HepG2 (cell line): ENCODE results near the gene ATN1. TPM values are rescaled to one million over a fixed set of nuclear protein-coding genes. Genes with fewer than 3 reads are reported as not detected.

ENCODE experiments used
- ATAC-seq: fragments of 200-7000 bp; cut with Tn5 transposase; 3 replicates; pipeline ENCODE4 v1.9.1; 2020; ENCODE audit warnings: mild to moderate bottlenecking, moderate library complexity
- BruUV-seq: library from RNA; stranded (reverse); fragments of 400-500 nt; replicated peaks from 2 replicates; lab custom pipeline; 2021; lab: Mats Ljungman, UMichigan
- CTCF ChIA-PET: fragments of 300-600 bp; formaldehyde crosslinking; extraction: SDS; loops from one replicate; lab custom pipeline; 2021; ENCODE audit warnings: low total read pairs, inconsistent platforms, low intra/inter-chr PET ratio; lab: Yijun Ruan, JAX
- POLR2A ChIA-PET: fragments of 350-600 bp; sonication (Branson Sonifier 250); formaldehyde crosslinking; loops from one replicate; lab custom pipeline; 2020; ENCODE audit warnings: antibody characterized with exemption, inconsistent platforms; lab: Yijun Ruan, JAX
- DNase-seq: peaks from one replicate; pipeline ENCODE4 v3.0.0-alpha.2; 2015; ENCODE audit warnings: low spot score
- FAIRE-seq: peaks from 3 replicates; lab custom pipeline; 2011; peaks lifted over from hg19 to GRCh38; lab: Jason Lieb, UNC
- H2AFZ ChIP-seq: one replicate; pipeline ENCODE4 v1.6.1; 2011; ENCODE audit warnings: low read length, inconsistent platforms
- H3K27ac ChIP-seq: fragments of 300-600 bp; 3 replicates; pipeline ENCODE4 v1.8.0; 2011; ENCODE audit warnings: mixed run types, mild to moderate bottlenecking, mixed read lengths, low read length, inconsistent platforms; ENCODE audit not compliant: insufficient read depth; ENCODE audit errors: extremely low read length
- H3K27me3 ChIP-seq, 2 experiments: fragments of 200-600 bp in 1 of 2; 2 replicates in 1 of 2; 3 replicates in 1 of 2; pipeline versions ENCODE4 v1.6.0 to v1.8.0; 2011; ENCODE audit warnings: low read length in 2 of 2, mild to moderate bottlenecking in 2 of 2, moderate library complexity in 2 of 2, inconsistent platforms in 1 of 2; ENCODE audit not compliant: insufficient read depth in 2 of 2, control insufficient read depth in 1 of 2
- H3K36me3 ChIP-seq, 2 experiments: fragments of 200-600 bp in 1 of 2; replicated peaks in 1 of 2; 2 replicates in 1 of 2; 3 replicates in 1 of 2; pipeline versions ENCODE4 v1.5.1 to v1.8.0; 2011; ENCODE audit warnings: low read length in 2 of 2, inconsistent platforms in 1 of 2; ENCODE audit not compliant: insufficient read depth in 2 of 2, control insufficient read depth in 1 of 2
- H3K4me1 ChIP-seq: 2 replicates; pipeline ENCODE4 v1.5.1; 2012; ENCODE audit warnings: low read length, inconsistent platforms; ENCODE audit not compliant: insufficient read depth
- H3K4me2 ChIP-seq: 2 replicates; pipeline ENCODE4 v1.6.0; 2011; ENCODE audit warnings: low read depth, low read length, inconsistent platforms
- H3K4me3 ChIP-seq, 3 experiments: fragments of 200-600 bp in 1 of 3; sonication (generic), shearing (Covaris generic) in 1 of 3; replicated peaks in 1 of 3; 2 replicates each; pipeline ENCODE4 v1.5.1; 2011 to 2016; ENCODE audit warnings: low read length in 3 of 3, inconsistent platforms in 2 of 3, low read depth in 2 of 3, mild to moderate bottlenecking in 2 of 3, control low read depth in 1 of 3, mixed read lengths in 1 of 3; ENCODE audit not compliant: insufficient read depth in 1 of 3
- H3K79me2 ChIP-seq: one replicate; pipeline ENCODE4 v1.6.1; 2011; ENCODE audit warnings: low read length, inconsistent platforms; ENCODE audit not compliant: insufficient read depth
- H3K9ac ChIP-seq: 2 replicates; pipeline ENCODE4 v1.6.0; 2011; ENCODE audit warnings: mild to moderate bottlenecking, low read depth, low read length, inconsistent platforms; ENCODE audit not compliant: insufficient read depth
- H3K9me3 ChIP-seq: 2 replicates; pipeline ENCODE4 v1.5.1; 2012; ENCODE audit warnings: mild to moderate bottlenecking, low read length
- H4K20me1 ChIP-seq: 2 replicates; pipeline ENCODE4 v1.6.0; 2011; ENCODE audit warnings: inconsistent platforms, mild to moderate bottlenecking, low read length, moderate library complexity; ENCODE audit not compliant: insufficient read depth
- HOXA9 ChIP-seq: sonication (generic); formaldehyde crosslinking; IDR thresholded peaks from 2 replicates; pipeline ENCODE4 v1.8.1; 2022; ENCODE audit warnings: missing genetic modification reagents, mild to moderate bottlenecking, moderate library complexity, borderline replicate concordance
- MTA1 ChIP-seq: sonication (generic); formaldehyde crosslinking; IDR thresholded peaks from 2 replicates; pipeline ENCODE4 v1.4.0; 2020; ENCODE audit warnings: missing genetic modification reagents, mild to moderate bottlenecking, borderline replicate concordance
- STAG1 ChIP-seq: sonication (generic); formaldehyde crosslinking; IDR thresholded peaks from 2 replicates; pipeline ENCODE4 v1.4.0; 2020; ENCODE audit warnings: missing genetic modification reagents
- WGBS: methylation state at CpG from one replicate; pipeline ENCODE4 v1.1.6; 2017; ENCODE audit warnings: low lambda C conversion rate; 5-methylcytosine and 5-hydroxymethylcytosine counted together
- in situ Hi-C: cut with HindIII; loops from 2 replicates; pipeline ENCODE4 v1.10.0; 2017; ENCODE audit warnings: low pct_unique_long_range_greater_than_20kb; ENCODE audit not compliant: extremely low pct_ligation_motif_present
- intact Hi-C: fragments of 100-400 bp; cut with micrococcal nuclease; formaldehyde crosslinking; loops from one replicate; pipeline ENCODE4 v1.10.0; 2022; ENCODE audit not compliant: unreplicated experiment
- polyA plus RNA-seq, 8 experiments: library from polyadenylated mRNA; depleted of rRNA in 3 of 8; stranded (reverse) in 7 of 8; unstranded in 1 of 8; fragments of >200 nt; fragmentation: Illumina TruSeq in 4 of 8; extraction: Trizol in 4 of 8; gene quantifications; 2 replicates each; pipeline versions ENCODE4 v1.2.1 to v1.2.3, GENCODE V29; 2011 to 2016; ENCODE audit warnings: low read depth in 4 of 8, missing spikeins in 1 of 8, mixed read lengths in 1 of 8; ENCODE audit not compliant: insufficient read depth in 1 of 8
- total RNA-seq, 5 experiments: library from RNA; depleted of rRNA; stranded (reverse); fragments of >200 nt; fragmentation: Illumina TruSeq; extraction: Trizol; gene quantifications; 2 replicates each; pipeline ENCODE4 v1.2.3, GENCODE V29; 2016; ENCODE audit warnings: low read depth in 1 of 5
- TF ChIP-seq, protein P1 (sequence below): sonication (generic); formaldehyde crosslinking; IDR thresholded peaks from 2 replicates; pipeline ENCODE4 v1.5.1; 2020; ENCODE audit warnings: missing genetic modification reagents, mild to moderate bottlenecking, borderline replicate concordance
- TF ChIP-seq, protein P2 (sequence below): sonication (generic); formaldehyde crosslinking; conservative IDR thresholded peaks from 2 replicates; pipeline ENCODE4 v1.4.0; 2020; ENCODE audit warnings: mild to moderate bottlenecking, missing genetic modification reagents, moderate library complexity
- TF ChIP-seq, protein P3 (sequence below): sonication (generic); formaldehyde crosslinking; IDR thresholded peaks from 2 replicates; pipeline ENCODE4 v1.5.0; 2020; ENCODE audit warnings: mild to moderate bottlenecking, missing genetic modification reagents, moderate library complexity

ATN1 gene
- total and polyA plus RNA-seq, 2 of the 13 experiments (the other 11 are each of a cell fraction or from before 2014, with no cell fraction given), result 2.1 to 8.6 TPM

DNA sequence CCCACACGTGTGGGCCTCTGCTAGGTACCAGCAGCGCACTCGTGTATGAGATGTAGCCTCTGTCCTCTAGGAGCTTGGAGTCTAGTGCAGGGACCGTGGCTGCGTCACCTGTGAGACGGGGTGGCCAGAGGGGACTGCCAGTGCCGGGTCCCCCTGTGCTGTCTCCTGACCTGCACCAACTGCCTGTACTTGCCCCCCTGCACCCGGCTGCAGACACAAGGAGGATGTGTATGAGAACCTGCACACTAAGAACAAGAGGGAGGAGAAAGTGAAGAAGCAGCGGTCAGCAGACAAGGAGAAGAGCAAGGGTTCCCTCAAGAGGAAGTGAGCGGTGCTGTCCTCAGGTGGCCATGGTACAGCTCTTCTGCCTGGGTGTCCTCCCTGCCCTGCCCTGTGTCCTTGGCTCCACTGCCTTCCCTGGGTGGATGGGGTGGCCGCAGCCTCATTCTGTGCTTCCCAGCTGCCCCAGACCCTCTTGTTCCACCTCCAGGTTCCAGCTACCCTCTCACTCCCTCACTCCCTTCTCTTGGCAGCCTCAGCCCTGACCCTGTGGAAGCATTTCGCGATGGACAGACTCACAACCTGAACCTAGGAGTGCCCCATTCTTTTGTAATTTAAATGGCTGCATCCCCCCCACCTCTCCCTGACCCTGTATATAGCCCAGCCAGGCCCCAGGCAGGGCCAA, 33.0 kb downstream of the ATN1 start:
- Histone ChIP-seq H3K4me3 (no peak overlapping the region), H3K36me3 (peaks cover 4 to 7% of the 10 kb centered on the region in 2 experiments), H3K9ac (no peak overlapping the region; the same call in 1 of the 2 replicates), H3K4me2 (no peak overlapping the region), H3K27me3 (no peaks in the 10 kb centered on the region), H4K20me1 (no peaks in the 10 kb centered on the region), H3K79me2 (no peaks in the 10 kb centered on the region), H2AFZ (no peak overlapping the region), H3K9me3 (no peaks in the 10 kb centered on the region), H3K27ac (no peak overlapping the region), H3K4me1 (peaks cover 39% of the 10 kb centered on the region)
- ATAC-seq (no peak), FAIRE-seq (no peak), DNase-seq (no peak)
- POLR2A ChIA-PET, result interaction anchor here (1.7 to 8.0 kb wide), 3 partner anchors 15 to 57 kb away, joined by 6 to 180 read pairs (median 16); partner anchors contain the start of genes C12orf57, LPCAT3 and RNU7-1
- CTCF ChIA-PET, result no interaction called here
- in situ Hi-C loops, result no loop called here
- TF ChIP-seq, protein P1, sequence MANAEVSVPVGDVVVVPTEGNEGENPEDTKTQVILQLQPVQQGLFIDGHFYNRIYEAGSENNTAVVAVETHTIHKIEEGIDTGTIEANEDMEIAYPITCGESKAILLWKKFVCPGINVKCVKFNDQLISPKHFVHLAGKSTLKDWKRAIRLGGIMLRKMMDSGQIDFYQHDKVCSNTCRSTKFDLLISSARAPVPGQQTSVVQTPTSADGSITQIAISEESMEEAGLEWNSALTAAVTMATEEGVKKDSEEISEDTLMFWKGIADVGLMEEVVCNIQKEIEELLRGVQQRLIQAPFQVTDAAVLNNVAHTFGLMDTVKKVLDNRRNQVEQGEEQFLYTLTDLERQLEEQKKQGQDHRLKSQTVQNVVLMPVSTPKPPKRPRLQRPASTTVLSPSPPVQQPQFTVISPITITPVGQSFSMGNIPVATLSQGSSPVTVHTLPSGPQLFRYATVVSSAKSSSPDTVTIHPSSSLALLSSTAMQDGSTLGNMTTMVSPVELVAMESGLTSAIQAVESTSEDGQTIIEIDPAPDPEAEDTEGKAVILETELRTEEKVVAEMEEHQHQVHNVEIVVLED (CRISPR knock-in tag), result no peak
- no peak for TF ChIP-seq MTA1 (CRISPR knock-in tag)
- TF ChIP-seq, protein P2, sequence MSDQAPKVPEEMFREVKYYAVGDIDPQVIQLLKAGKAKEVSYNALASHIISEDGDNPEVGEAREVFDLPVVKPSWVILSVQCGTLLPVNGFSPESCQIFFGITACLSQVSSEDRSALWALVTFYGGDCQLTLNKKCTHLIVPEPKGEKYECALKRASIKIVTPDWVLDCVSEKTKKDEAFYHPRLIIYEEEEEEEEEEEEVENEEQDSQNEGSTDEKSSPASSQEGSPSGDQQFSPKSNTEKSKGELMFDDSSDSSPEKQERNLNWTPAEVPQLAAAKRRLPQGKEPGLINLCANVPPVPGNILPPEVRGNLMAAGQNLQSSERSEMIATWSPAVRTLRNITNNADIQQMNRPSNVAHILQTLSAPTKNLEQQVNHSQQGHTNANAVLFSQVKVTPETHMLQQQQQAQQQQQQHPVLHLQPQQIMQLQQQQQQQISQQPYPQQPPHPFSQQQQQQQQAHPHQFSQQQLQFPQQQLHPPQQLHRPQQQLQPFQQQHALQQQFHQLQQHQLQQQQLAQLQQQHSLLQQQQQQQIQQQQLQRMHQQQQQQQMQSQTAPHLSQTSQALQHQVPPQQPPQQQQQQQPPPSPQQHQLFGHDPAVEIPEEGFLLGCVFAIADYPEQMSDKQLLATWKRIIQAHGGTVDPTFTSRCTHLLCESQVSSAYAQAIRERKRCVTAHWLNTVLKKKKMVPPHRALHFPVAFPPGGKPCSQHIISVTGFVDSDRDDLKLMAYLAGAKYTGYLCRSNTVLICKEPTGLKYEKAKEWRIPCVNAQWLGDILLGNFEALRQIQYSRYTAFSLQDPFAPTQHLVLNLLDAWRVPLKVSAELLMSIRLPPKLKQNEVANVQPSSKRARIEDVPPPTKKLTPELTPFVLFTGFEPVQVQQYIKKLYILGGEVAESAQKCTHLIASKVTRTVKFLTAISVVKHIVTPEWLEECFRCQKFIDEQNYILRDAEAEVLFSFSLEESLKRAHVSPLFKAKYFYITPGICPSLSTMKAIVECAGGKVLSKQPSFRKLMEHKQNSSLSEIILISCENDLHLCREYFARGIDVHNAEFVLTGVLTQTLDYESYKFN, result no peak
- TF ChIP-seq STAG1 (CRISPR knock-in tag), result peak; percentile 21; the same call in 1 of the 2 replicates
- TF ChIP-seq, protein P3, sequence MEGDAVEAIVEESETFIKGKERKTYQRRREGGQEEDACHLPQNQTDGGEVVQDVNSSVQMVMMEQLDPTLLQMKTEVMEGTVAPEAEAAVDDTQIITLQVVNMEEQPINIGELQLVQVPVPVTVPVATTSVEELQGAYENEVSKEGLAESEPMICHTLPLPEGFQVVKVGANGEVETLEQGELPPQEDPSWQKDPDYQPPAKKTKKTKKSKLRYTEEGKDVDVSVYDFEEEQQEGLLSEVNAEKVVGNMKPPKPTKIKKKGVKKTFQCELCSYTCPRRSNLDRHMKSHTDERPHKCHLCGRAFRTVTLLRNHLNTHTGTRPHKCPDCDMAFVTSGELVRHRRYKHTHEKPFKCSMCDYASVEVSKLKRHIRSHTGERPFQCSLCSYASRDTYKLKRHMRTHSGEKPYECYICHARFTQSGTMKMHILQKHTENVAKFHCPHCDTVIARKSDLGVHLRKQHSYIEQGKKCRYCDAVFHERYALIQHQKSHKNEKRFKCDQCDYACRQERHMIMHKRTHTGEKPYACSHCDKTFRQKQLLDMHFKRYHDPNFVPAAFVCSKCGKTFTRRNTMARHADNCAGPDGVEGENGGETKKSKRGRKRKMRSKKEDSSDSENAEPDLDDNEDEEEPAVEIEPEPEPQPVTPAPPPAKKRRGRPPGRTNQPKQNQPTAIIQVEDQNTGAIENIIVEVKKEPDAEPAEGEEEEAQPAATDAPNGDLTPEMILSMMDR (CRISPR knock-in tag), result peak; percentile 38
- no peak for TF ChIP-seq HOXA9 (CRISPR knock-in tag)
- no TSS peak for BruUV-seq
- WGBS, result 96% methylated on average over 13 of the region's 13 CpGs
- intact Hi-C loops, result no loop called here
